Measurements from ENCODE around the gene SH2B2.

Gene SH2B2

GRCh38 chr7:102289057-102289456, 2.4 kb downstream of the SH2B2 start:
- ATAC-seq: no peak
- no peak for TF ChIP-seq ZNF8 (CRISPR knock-in tag; IDR thresholded peaks at IDR 0.05)

DNA sequence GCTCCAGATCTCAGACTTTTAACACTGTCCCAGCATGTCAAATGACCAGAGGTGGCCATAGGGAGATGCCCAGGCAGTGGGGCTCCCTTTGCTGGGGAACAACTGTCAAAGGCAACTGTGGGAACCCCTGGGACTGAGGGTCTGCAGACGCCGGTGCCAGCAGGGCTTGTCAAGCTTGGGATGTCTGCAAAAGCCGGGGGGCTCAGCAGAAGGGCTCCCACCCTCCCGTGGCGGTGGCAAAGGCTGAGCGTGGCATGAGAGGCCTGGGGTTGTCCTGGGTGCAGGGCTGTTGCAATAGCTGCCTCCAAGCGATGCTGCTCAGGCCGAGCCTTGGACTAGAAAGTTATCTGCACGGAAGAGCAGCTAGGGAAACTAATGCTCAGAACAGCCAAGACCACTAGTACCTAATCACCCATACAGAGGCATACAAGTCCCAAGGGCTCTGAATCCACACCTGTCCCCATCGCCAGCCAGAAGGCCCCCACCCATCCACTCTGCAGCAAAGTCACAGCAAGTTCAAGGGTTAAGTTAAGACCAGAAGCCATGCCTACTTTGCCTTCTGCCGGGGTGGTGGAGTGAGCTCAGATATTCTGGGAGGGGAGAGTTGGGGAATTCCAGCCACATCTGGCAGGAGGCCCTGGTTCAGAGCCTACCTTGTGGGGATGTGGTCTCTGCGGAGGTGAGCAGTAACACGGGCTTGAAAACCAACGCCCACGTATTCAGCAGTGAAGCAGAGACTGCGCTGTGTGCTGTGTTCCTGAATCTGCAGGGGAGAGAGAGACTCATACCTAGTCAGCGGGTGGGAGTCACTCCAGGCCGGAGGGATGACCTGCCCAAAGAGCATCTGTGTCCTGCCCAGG, 4.6 kb downstream of the SH2B2 start:
- TF ChIP-seq GLIS3 (CRISPR knock-in tag; IDR thresholded peaks at IDR 0.05): no peak
- no peak for TF ChIP-seq SNAI2 (CRISPR knock-in tag; IDR thresholded peaks at IDR 0.05)
- TF ChIP-seq POU6F1 (CRISPR knock-in tag; IDR thresholded peaks at IDR 0.05; ENCODE audit: borderline replicate concordance, low read depth): no peak
- TF ChIP-seq TOX (CRISPR knock-in tag; IDR thresholded peaks at IDR 0.05; ENCODE audit: borderline replicate concordance): no peak
- TF ChIP-seq ZFP30 (CRISPR knock-in tag; IDR thresholded peaks at IDR 0.05): no peak
- TF ChIP-seq CREB5 (CRISPR knock-in tag; IDR thresholded peaks at IDR 0.05; ENCODE audit: low read depth): no peak
- TF ChIP-seq ZNF8 (CRISPR knock-in tag; IDR thresholded peaks at IDR 0.05): no peak
- no peak for TF ChIP-seq CSDC2 (CRISPR knock-in tag; IDR thresholded peaks at IDR 0.05)
- TF ChIP-seq ARNTL (CRISPR knock-in tag; IDR thresholded peaks at IDR 0.05; ENCODE audit: borderline replicate concordance, low read depth): no peak
- no peak for ATAC-seq

DNA sequence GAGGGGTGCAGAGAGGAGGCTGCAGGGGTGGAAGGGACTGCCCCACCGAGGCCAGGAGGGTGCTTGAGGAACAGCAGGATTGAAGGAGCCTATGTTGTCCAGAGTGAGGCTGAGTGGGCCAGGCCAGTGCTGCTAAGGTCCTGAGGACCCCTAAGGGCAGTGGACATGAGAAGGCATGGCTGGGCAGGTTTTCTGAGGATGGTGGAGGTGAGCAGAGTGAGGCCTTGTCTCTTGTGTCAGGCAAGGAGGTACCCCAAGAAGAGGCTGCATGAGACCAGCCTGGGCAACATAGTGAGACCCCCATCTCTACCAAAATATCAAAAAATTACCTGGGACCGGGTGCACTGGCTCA, 5.2 kb downstream of the SH2B2 start:
- no peak for ATAC-seq
- TF ChIP-seq CSDC2 (CRISPR knock-in tag; IDR thresholded peaks at IDR 0.05): no peak
- TF ChIP-seq ZC3H10 (CRISPR knock-in tag; IDR thresholded peaks at IDR 0.05): no peak
- TF ChIP-seq ZNF70 (CRISPR knock-in tag; IDR thresholded peaks at IDR 0.05): no peak
- TF ChIP-seq PPARA (CRISPR knock-in tag; IDR thresholded peaks at IDR 0.05; ENCODE audit: borderline replicate concordance): no peak
- no peak for TF ChIP-seq ESRRG (CRISPR knock-in tag; IDR thresholded peaks at IDR 0.05)
- no peak for TF ChIP-seq POU6F1 (CRISPR knock-in tag; IDR thresholded peaks at IDR 0.05; ENCODE audit: borderline replicate concordance, low read depth)
- no peak for TF ChIP-seq TOX (CRISPR knock-in tag; IDR thresholded peaks at IDR 0.05; ENCODE audit: borderline replicate concordance)
- TF ChIP-seq ZNF565 (CRISPR knock-in tag; conservative IDR thresholded peaks at IDR 0.05; ENCODE audit: low read depth): no peak
- no peak for TF ChIP-seq ZNF8 (CRISPR knock-in tag; IDR thresholded peaks at IDR 0.05)
- no peak for TF ChIP-seq CREB5 (CRISPR knock-in tag; IDR thresholded peaks at IDR 0.05; ENCODE audit: low read depth)
- TF ChIP-seq ZFP30 (CRISPR knock-in tag; IDR thresholded peaks at IDR 0.05): no peak
- TF ChIP-seq ZFP3 (CRISPR knock-in tag; IDR thresholded peaks at IDR 0.05): no peak
- TF ChIP-seq TCF4 (CRISPR knock-in tag; IDR thresholded peaks at IDR 0.05; ENCODE audit: borderline replicate concordance): no peak
- TF ChIP-seq GLIS3 (CRISPR knock-in tag; IDR thresholded peaks at IDR 0.05): no peak
- TF ChIP-seq ISL1 (CRISPR knock-in tag; IDR thresholded peaks at IDR 0.05): no peak
- no peak for TF ChIP-seq CSRNP3 (CRISPR knock-in tag; IDR thresholded peaks at IDR 0.05)
- no peak for TF ChIP-seq OSR1 (CRISPR knock-in tag; IDR thresholded peaks at IDR 0.05)
- no peak for TF ChIP-seq SNAI2 (CRISPR knock-in tag; IDR thresholded peaks at IDR 0.05)
- no peak for TF ChIP-seq RARB (CRISPR knock-in tag; IDR thresholded peaks at IDR 0.05)
- TF ChIP-seq, protein P1, sequence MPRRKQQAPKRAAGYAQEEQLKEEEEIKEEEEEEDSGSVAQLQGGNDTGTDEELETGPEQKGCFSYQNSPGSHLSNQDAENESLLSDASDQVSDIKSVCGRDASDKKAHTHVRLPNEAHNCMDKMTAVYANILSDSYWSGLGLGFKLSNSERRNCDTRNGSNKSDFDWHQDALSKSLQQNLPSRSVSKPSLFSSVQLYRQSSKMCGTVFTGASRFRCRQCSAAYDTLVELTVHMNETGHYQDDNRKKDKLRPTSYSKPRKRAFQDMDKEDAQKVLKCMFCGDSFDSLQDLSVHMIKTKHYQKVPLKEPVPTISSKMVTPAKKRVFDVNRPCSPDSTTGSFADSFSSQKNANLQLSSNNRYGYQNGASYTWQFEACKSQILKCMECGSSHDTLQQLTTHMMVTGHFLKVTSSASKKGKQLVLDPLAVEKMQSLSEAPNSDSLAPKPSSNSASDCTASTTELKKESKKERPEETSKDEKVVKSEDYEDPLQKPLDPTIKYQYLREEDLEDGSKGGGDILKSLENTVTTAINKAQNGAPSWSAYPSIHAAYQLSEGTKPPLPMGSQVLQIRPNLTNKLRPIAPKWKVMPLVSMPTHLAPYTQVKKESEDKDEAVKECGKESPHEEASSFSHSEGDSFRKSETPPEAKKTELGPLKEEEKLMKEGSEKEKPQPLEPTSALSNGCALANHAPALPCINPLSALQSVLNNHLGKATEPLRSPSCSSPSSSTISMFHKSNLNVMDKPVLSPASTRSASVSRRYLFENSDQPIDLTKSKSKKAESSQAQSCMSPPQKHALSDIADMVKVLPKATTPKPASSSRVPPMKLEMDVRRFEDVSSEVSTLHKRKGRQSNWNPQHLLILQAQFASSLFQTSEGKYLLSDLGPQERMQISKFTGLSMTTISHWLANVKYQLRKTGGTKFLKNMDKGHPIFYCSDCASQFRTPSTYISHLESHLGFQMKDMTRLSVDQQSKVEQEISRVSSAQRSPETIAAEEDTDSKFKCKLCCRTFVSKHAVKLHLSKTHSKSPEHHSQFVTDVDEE (CRISPR knock-in tag; IDR thresholded peaks at IDR 0.05): no peak
